ENCODE results near the gene MOCS1. TPM values are rescaled to one million over a fixed set of nuclear protein-coding genes. Genes with fewer than 3 reads are reported as not detected.
A peak's percentile ranks its signal among the peaks of the same experiment; 100 is the strongest.

MOCS1 gene
- polyA plus RNA-seq, 3 donors: 0.05 to 0.26 (median 0.12) TPM

DNA sequence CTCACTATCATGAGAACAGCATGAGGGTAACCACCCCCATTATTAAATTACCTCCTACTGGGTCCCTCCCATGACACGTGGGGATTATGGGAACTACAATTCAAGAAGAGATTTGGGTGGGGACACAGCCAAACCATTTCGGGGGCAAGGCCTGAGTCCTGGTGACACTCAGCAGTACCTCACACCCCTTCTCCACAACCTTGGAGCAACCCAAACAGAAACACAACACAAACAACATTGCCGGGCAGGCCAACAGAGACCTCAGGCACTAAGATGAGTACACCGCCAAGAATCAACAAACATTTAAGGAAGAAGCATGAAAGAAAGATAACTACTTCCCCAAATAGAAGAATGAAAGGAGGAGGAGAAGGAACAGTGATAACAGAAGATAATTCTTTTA lies 16.9 kb downstream of the MOCS1 start:
- peaks cover 4 to 13% (median 8%) of the 10 kb centered on the region in 7 donors for H3K9me3 Mint-ChIP-seq
- no peak for DNase-seq
- H3K4me1 ChIP-seq (ENCODE audit: control insufficient read depth in 1 of 2, insufficient read depth in 2 of 2, low read length in 2 of 2): no peaks in the 10 kb centered on the region
- H3K27me3 Mint-ChIP-seq (ENCODE audit: low read depth in 3 of 3): peaks cover 0 to under 1% (median 0%) of the 10 kb centered on the region in 3 donors
- peak overlapping the region in 1 of 7 donors; percentile 31 for H3K27ac Mint-ChIP-seq
- intact Hi-C loops (cut with micrococcal nuclease): no loop called here
- TF ChIP-seq, protein P1, sequence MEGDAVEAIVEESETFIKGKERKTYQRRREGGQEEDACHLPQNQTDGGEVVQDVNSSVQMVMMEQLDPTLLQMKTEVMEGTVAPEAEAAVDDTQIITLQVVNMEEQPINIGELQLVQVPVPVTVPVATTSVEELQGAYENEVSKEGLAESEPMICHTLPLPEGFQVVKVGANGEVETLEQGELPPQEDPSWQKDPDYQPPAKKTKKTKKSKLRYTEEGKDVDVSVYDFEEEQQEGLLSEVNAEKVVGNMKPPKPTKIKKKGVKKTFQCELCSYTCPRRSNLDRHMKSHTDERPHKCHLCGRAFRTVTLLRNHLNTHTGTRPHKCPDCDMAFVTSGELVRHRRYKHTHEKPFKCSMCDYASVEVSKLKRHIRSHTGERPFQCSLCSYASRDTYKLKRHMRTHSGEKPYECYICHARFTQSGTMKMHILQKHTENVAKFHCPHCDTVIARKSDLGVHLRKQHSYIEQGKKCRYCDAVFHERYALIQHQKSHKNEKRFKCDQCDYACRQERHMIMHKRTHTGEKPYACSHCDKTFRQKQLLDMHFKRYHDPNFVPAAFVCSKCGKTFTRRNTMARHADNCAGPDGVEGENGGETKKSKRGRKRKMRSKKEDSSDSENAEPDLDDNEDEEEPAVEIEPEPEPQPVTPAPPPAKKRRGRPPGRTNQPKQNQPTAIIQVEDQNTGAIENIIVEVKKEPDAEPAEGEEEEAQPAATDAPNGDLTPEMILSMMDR (IDR thresholded peaks at IDR 0.05): no peak
- H4K20me1 ChIP-seq (ENCODE audit: insufficient read depth, low read length): no peaks in the 10 kb centered on the region
- H3K9me3 ChIP-seq (replicated peaks in 1 of 2; ENCODE audit: control insufficient read depth in 1 of 2, insufficient read depth in 1 of 2, low read length in 2 of 2): peaks cover 0 to 14% of the 10 kb centered on the region in 2 donors
- no peaks in the 10 kb centered on the region for H3K27me3 ChIP-seq (ENCODE audit: control insufficient read depth in 2 of 2, insufficient read depth in 2 of 2, low read length in 2 of 2)
- H3K36me3 Mint-ChIP-seq: no peaks in the 10 kb centered on the region
- H3K4me1 Mint-ChIP-seq: no peaks in the 10 kb centered on the region
- H3K4me3 Mint-ChIP-seq: no peak overlapping the region
- WGBS (ENCODE audit: insufficient coverage): no CpG with 5 or more reads among the region's 4 CpGs
- no peak overlapping the region for H3K4me3 ChIP-seq (replicated peaks in 1 of 3; ENCODE audit: low read depth in 2 of 3, low read length in 3 of 3)
- H3K4me2 ChIP-seq (replicated peaks; ENCODE audit: extremely low read depth, low read length, poor library complexity, severe bottlenecking): no peak overlapping the region
- no peaks in the 10 kb centered on the region for H3K36me3 ChIP-seq (replicated peaks in 1 of 2; ENCODE audit: control insufficient read depth in 1 of 2, insufficient read depth in 2 of 2, low read length in 2 of 2)
- H3K9ac ChIP-seq (ENCODE audit: insufficient read depth, low read length, poor library complexity, severe bottlenecking): no peak overlapping the region
- H2AFZ ChIP-seq (ENCODE audit: insufficient read depth, low read depth, low read length, poor library complexity, severe bottlenecking): no peak overlapping the region
- no peaks in the 10 kb centered on the region for H3K79me2 ChIP-seq (ENCODE audit: insufficient read depth, low read length)
- no peak overlapping the region for H3K27ac ChIP-seq (ENCODE audit: low read depth in 1 of 2, low read length in 2 of 2)

DNA sequence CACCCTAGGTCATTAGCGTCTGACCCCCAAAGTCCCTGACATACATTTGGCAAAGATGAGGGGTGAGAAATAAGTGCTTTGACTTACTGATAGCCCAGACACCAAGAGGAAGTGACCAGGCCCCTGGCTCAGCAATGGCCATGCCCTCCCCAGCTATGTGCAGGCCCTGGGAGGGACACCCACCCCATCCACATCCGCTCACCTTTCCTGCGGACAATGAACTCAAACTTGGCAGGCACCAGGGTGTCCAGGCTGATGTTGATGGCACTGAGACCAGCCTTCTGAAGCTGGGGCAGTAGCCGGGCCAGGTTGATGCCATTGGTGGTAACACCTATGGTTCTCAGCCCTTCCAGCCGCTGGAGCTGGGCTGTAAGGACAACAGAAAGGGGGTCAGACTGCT lies 18.4 kb downstream of the MOCS1 start:
- Histone ChIP-seq H4K20me1 (ENCODE audit: insufficient read depth, low read length) (no peaks in the 10 kb centered on the region), H3K27me3 (ENCODE audit: control insufficient read depth in 2 of 2, insufficient read depth in 2 of 2, low read length in 2 of 2) (no peaks in the 10 kb centered on the region), H3K36me3 (replicated peaks in 1 of 2; ENCODE audit: control insufficient read depth in 1 of 2, insufficient read depth in 2 of 2, low read length in 2 of 2) (no peaks in the 10 kb centered on the region), H3K9ac (ENCODE audit: insufficient read depth, low read length, poor library complexity, severe bottlenecking) (no peak overlapping the region), H3K27ac (ENCODE audit: low read depth in 1 of 2, low read length in 2 of 2) (no peak overlapping the region), H3K9me3 (replicated peaks in 1 of 2; ENCODE audit: control insufficient read depth in 1 of 2, insufficient read depth in 1 of 2, low read length in 2 of 2) (peaks cover 0 to 14% of the 10 kb centered on the region in 2 donors), H2AFZ (ENCODE audit: insufficient read depth, low read depth, low read length, poor library complexity, severe bottlenecking) (no peak overlapping the region), H3K79me2 (ENCODE audit: insufficient read depth, low read length) (no peaks in the 10 kb centered on the region), H3K4me2 (replicated peaks; ENCODE audit: extremely low read depth, low read length, poor library complexity, severe bottlenecking) (no peak overlapping the region), H3K4me1 (ENCODE audit: control insufficient read depth in 1 of 2, insufficient read depth in 2 of 2, low read length in 2 of 2) (no peaks in the 10 kb centered on the region), H3K4me3 (replicated peaks in 1 of 3; ENCODE audit: low read depth in 2 of 3, low read length in 3 of 3) (no peak overlapping the region)
- no peak for DNase-seq
- TF ChIP-seq, protein P1 (IDR thresholded peaks at IDR 0.05): no peak
- Mint-ChIP-seq H3K27ac (no peak overlapping the region), H3K4me3 (no peak overlapping the region), H3K4me1 (no peaks in the 10 kb centered on the region), H3K36me3 (no peaks in the 10 kb centered on the region), H3K9me3 (peaks cover 4 to 13% (median 8%) of the 10 kb centered on the region in 7 donors), H3K27me3 (ENCODE audit: low read depth in 3 of 3) (no peaks in the 10 kb centered on the region)
- WGBS (ENCODE audit: insufficient coverage): 88% methylated on average over 4 of the region's 5 CpGs
- intact Hi-C loops (cut with micrococcal nuclease): no loop called here
